HG02571 (cell line): ENCODE results near the gene CLEC19A.

Source experiments
- ATAC-seq: cut with Tn5 transposase; IDR thresholded peaks from one replicate; pipeline ENCODE4 v1.9.1; 2021; ENCODE audit warnings: mild to moderate bottlenecking, moderate library complexity; ENCODE audit not compliant: unreplicated experiment

The CLEC19A gene

GRCh38 chr16:19285431-19285830, at the start of gene CLEC19A:
CLEC19A (plus strand) TSS chr16:19285731; CDS start chr16:19285852, 121 bp downstream.
- no peak for ATAC-seq

- ATAC-seq = no peak
These were observed 49.6 kb upstream of the CLEC19A start for GRCh38 chr16:19235886-19236285.

GRCh38 chr16:19236561-19237209, 48.8 kb upstream of the CLEC19A start:
- no peak for ATAC-seq

- no peak for ATAC-seq
These were observed 47.1 kb upstream of the CLEC19A start for GRCh38 chr16:19238406-19238805.

- ATAC-seq = no peak
These were observed 45.9 kb upstream of the CLEC19A start for GRCh38 chr16:19239511-19240155.

- ATAC-seq = no peak
These were observed 45.0 kb upstream of the CLEC19A start for GRCh38 chr16:19240494-19240893.

- ATAC-seq = no peak
These were observed 44.0 kb upstream of the CLEC19A start for GRCh38 chr16:19241512-19241911.

GRCh38 chr16:19242186-19242585, 43.3 kb upstream of the CLEC19A start:
- ATAC-seq = no peak

GRCh38 chr16:19242987-19243575, 42.5 kb upstream of the CLEC19A start:
- no peak for ATAC-seq

- no peak for ATAC-seq
These were observed 40.1 kb upstream of the CLEC19A start for GRCh38 chr16:19245326-19245925.

GRCh38 chr16:19252904-19253303, 32.6 kb upstream of the CLEC19A start:
- no peak for ATAC-seq

- ATAC-seq = no peak
These were observed 30.9 kb upstream of the CLEC19A start for GRCh38 chr16:19254611-19255010.

- ATAC-seq = no peak
These were observed 21.3 kb upstream of the CLEC19A start for GRCh38 chr16:19264123-19264673.

- no peak for ATAC-seq
These were observed 20.1 kb upstream of the CLEC19A start for GRCh38 chr16:19265380-19265930.

GRCh38 chr16:19266774-19267173, 18.8 kb upstream of the CLEC19A start:
- ATAC-seq = no peak

GRCh38 chr16:19269098-19269497, 16.4 kb upstream of the CLEC19A start:
- no peak for ATAC-seq

GRCh38 chr16:19274165-19274797, 11.2 kb upstream of the CLEC19A start:
- ATAC-seq = no peak

GRCh38 chr16:19278403-19278802, 7.1 kb upstream of the CLEC19A start:
- no peak for ATAC-seq

GRCh38 chr16:19281246-19281645, 4.3 kb upstream of the CLEC19A start:
- no peak for ATAC-seq

- ATAC-seq = no peak
These were observed 3.4 kb upstream of the CLEC19A start for GRCh38 chr16:19282101-19282500.

GRCh38 chr16:19283637-19284036, 1.9 kb upstream of the CLEC19A start:
- ATAC-seq = no peak
